ENCODE measurements around the gene CENPB.

GRCh38 chr20:3797592-3798372 is 11.2 kb upstream of the CENPB start:
- no peak for TF ChIP-seq CTCF (IDR thresholded peaks at IDR 0.05)
- no peak for TF ChIP-seq POLR2A (IDR thresholded peaks at IDR 0.05)

Measured in testis (tissue), 2 donors.